DND-41 (cell line): ENCODE data around the gene ARID3A.
"Not testable (repeated sequence)": the region's sequence is repeated elsewhere in the genome, so short reads cannot be mapped to it uniquely, and the experiment has no call there.

ENCODE experiments used
- ATAC-seq: fragments of 200-7000 bp; cut with Tn5 transposase; 3 replicates; pipeline ENCODE4 v1.9.1; 2021; ENCODE audit warnings: low read depth; ENCODE audit not compliant: insufficient read depth
- DNase-seq: peaks from one replicate; pipeline ENCODE4 v3.0.0-alpha.2; 2020
- H2AFZ ChIP-seq: 2 replicates; pipeline ENCODE4 v1.6.0; 2012; ENCODE audit warnings: low read depth, low read length
- H3K27ac ChIP-seq: 2 replicates; pipeline ENCODE4 v1.5.1; 2012; ENCODE audit warnings: low read length, inconsistent platforms
- H3K27me3 ChIP-seq: fragments of 200-600 bp; sonication (generic); 2 replicates; pipeline ENCODE4 v1.6.0; 2012; ENCODE audit warnings: low read length, mild to moderate bottlenecking, inconsistent platforms; ENCODE audit not compliant: insufficient read depth, poor library complexity
- H3K36me3 ChIP-seq: 2 replicates; pipeline ENCODE4 v1.5.1; 2012; ENCODE audit warnings: low read length, inconsistent platforms; ENCODE audit not compliant: insufficient read depth
- H3K4me1 ChIP-seq: 2 replicates; pipeline ENCODE4 v1.5.1; 2012; ENCODE audit warnings: mild to moderate bottlenecking, low read length; ENCODE audit not compliant: insufficient read depth
- H3K4me2 ChIP-seq: 2 replicates; pipeline ENCODE4 v1.6.0; 2012; ENCODE audit warnings: mild to moderate bottlenecking, moderate library complexity, low read length, inconsistent platforms; ENCODE audit not compliant: insufficient read depth
- H3K4me3 ChIP-seq, 2 experiments: fragments of 200-600 bp in 1 of 2; shearing (Covaris generic) in 1 of 2; 2 replicates each; pipeline ENCODE4 v1.5.1; 2012 to 2016; ENCODE audit warnings: inconsistent platforms in 2 of 2, low read length in 2 of 2, mild to moderate bottlenecking in 2 of 2, low read depth in 1 of 2, moderate library complexity in 1 of 2
- H3K79me2 ChIP-seq: 2 replicates; pipeline ENCODE4 v1.6.0; 2012; ENCODE audit warnings: low read length, inconsistent platforms; ENCODE audit not compliant: insufficient read depth
- H3K9ac ChIP-seq: 2 replicates; pipeline ENCODE4 v1.6.0; 2012; ENCODE audit warnings: low read depth, mild to moderate bottlenecking, inconsistent platforms, low read length, moderate library complexity
- H3K9me3 ChIP-seq: 2 replicates; pipeline ENCODE4 v1.5.1; 2012; ENCODE audit warnings: low read length, moderate library complexity, mild to moderate bottlenecking, inconsistent platforms; ENCODE audit not compliant: insufficient read depth, severe bottlenecking
- H4K20me1 ChIP-seq: 2 replicates; pipeline ENCODE4 v1.6.0; 2012; ENCODE audit warnings: low read length; ENCODE audit not compliant: insufficient read depth
- CTCF ChIP-seq: IDR thresholded peaks from 2 replicates; pipeline ENCODE4 v1.5.1; 2012; ENCODE audit warnings: borderline replicate concordance, low read length, moderate library complexity, mild to moderate bottlenecking; ENCODE audit not compliant: poor library complexity, severe bottlenecking; ENCODE audit errors: extremely low read depth
- EZH2 ChIP-seq: IDR thresholded peaks from 3 replicates; pipeline ENCODE4 v1.6.1; 2012; ENCODE audit warnings: borderline replicate concordance, low read depth, mild to moderate bottlenecking, moderate library complexity, low read length, inconsistent platforms; ENCODE audit not compliant: severe bottlenecking

Gene ARID3A

GRCh38 chr19:1020868-1021425 lies 95.1 kb downstream of the ARID3A start, which contains the start of gene TMEM259:
TSS of gene TMEM259 (minus strand) at chr19:1021123. CDS start at chr19:1020996, 127 bp downstream.
- Histone ChIP-seq H3K4me2 (peak within 1 kb of the TSS; percentile 91), H4K20me1 (peaks cover 45% of the 10 kb centered on the region), H3K9me3 (no peaks in the 10 kb centered on the region), H3K79me2 (peaks cover 50% of the 10 kb centered on the region), H3K27ac (peak within 1 kb of the TSS; percentile 81), H3K9ac (peak within 1 kb of the TSS; percentile 92), H3K36me3 (peaks cover 42% of the 10 kb centered on the region), H3K4me3 (peak within 1 kb of the TSS; percentile 81 to 89; a peak in 3 of 4 replicates), H3K27me3 (peaks cover 2% of the 10 kb centered on the region), H2AFZ (peak within 1 kb of the TSS; percentile 68), H3K4me1 (peaks cover 45% of the 10 kb centered on the region)
- TF ChIP-seq EZH2 = no peak
- TF ChIP-seq CTCF = no peak
- DNase-seq = peak; percentile 98
- ATAC-seq = peak; percentile 92

GRCh38 chr19:1023883-1024188 lies 98.0 kb downstream of the ARID3A start:
- H3K27ac ChIP-seq, H3K4me2 ChIP-seq, DNase-seq, H3K4me3 ChIP-seq, H2AFZ ChIP-seq, ATAC-seq, H3K9ac ChIP-seq, H3K9me3 ChIP-seq: not testable (repeated sequence)
- Histone ChIP-seq H3K4me1 (peaks cover 48% of the 10 kb centered on the region), H3K27me3 (peaks cover 25% of the 10 kb centered on the region), H4K20me1 (peaks cover 19% of the 10 kb centered on the region), H3K79me2 (peaks cover 21% of the 10 kb centered on the region), H3K36me3 (peaks cover 20% of the 10 kb centered on the region; the same call in 1 of the 2 replicates)

- ATAC-seq = not testable (repeated sequence)
These were observed 99.2 kb downstream of the ARID3A start for GRCh38 chr19:1025080-1025479.

More at GRCh38 chr19:1025080-1025479, 99.2 kb downstream of the ARID3A start:
- H3K27ac ChIP-seq, H2AFZ ChIP-seq, H4K20me1 ChIP-seq, H3K9me3 ChIP-seq, DNase-seq, H3K4me3 ChIP-seq, H3K79me2 ChIP-seq, H3K9ac ChIP-seq, H3K4me2 ChIP-seq, H3K36me3 ChIP-seq: not testable (repeated sequence)
- Histone ChIP-seq H3K27me3 (peaks cover 25% of the 10 kb centered on the region), H3K4me1 (peaks cover 43% of the 10 kb centered on the region)
